PC-9 (cell line): ENCODE data around the gene ASCL2.

ENCODE experiments used
- CTCF ChIP-seq: fragments of 200-600 bp; sonication (generic); conservative IDR thresholded peaks from 2 replicates; pipeline ENCODE4 v1.6.1; 2017; ENCODE audit warnings: mixed run types, antibody characterized with exemption, mild to moderate bottlenecking, moderate library complexity
- EZH2 ChIP-seq: fragments of 200-600 bp; sonication (generic); IDR thresholded peaks from 2 replicates; pipeline ENCODE4 v1.8.0; 2017; ENCODE audit warnings: antibody characterized with exemption, low read depth

- no peak for TF ChIP-seq EZH2
- TF ChIP-seq CTCF, result no peak
Observed at GRCh38 chr11:2263071-2263565, 7.3 kb downstream of the ASCL2 start.
